WTC11 (cell line): Measurements from ENCODE around the gene NLRP4. TPM values are rescaled to one million over a fixed set of nuclear protein-coding genes. Genes with fewer than 3 reads are reported as not detected.

Experiments
- ATAC-seq: fragments of 200-7000 bp; cut with Tn5 transposase; 2 replicates; pipeline ENCODE4 v1.10.0; 2021; ENCODE audit warnings: mild to moderate bottlenecking, moderate library complexity
- CTCF ChIA-PET: fragments of 300-600 bp; sonication (Branson Sonifier 250); formaldehyde crosslinking; loops from one replicate; lab custom pipeline; 2021; ENCODE audit warnings: antibody characterized with exemption; lab: Charles Lee
- POLR2A ChIA-PET: fragments of 350-600 bp; sonication (Branson Sonifier 250); formaldehyde crosslinking; loops from one replicate; lab custom pipeline; 2021; ENCODE audit warnings: antibody characterized with exemption; lab: Charles Lee
- DNase-seq: peaks from one replicate; pipeline ENCODE4 v3.0.0; 2021; ENCODE audit warnings: low spot score
- H3K27ac Mint-ChIP-seq: 2 replicates; pipeline ENCODE4 v1.8.0; 2021; ENCODE audit warnings: mixed read lengths
- H3K27me3 Mint-ChIP-seq: 2 replicates; pipeline ENCODE4 v1.8.0; 2021; ENCODE audit warnings: low read depth, mild to moderate bottlenecking, moderate library complexity, mixed read lengths
- H3K36me3 Mint-ChIP-seq: 2 replicates; pipeline ENCODE4 v1.8.0; 2021; ENCODE audit warnings: mixed read lengths
- H3K4me1 Mint-ChIP-seq: 2 replicates; pipeline ENCODE4 v1.8.0; 2022; ENCODE audit warnings: mixed read lengths
- H3K4me3 Mint-ChIP-seq: 2 replicates; pipeline ENCODE4 v1.8.0; 2021; ENCODE audit warnings: mild to moderate bottlenecking, moderate library complexity, mixed read lengths
- H3K9me3 Mint-ChIP-seq: 2 replicates; pipeline ENCODE4 v1.8.0; 2021; ENCODE audit warnings: mixed read lengths
- CBFB ChIP-seq: sonication (generic); formaldehyde crosslinking; IDR thresholded peaks from 2 replicates; pipeline ENCODE4 v1.8.1; 2022; ENCODE audit warnings: mild to moderate bottlenecking, low read depth, missing genetic modification reagents
- GTF2I ChIP-seq: fragments of 250-450 bp; sonication (Bioruptor Pico); conservative IDR thresholded peaks from 2 replicates; pipeline ENCODE4 v1.4.0; 2021; ENCODE audit warnings: mild to moderate bottlenecking
- MXD4 ChIP-seq: fragments of 250-450 bp; sonication (Bioruptor Pico); IDR thresholded peaks from 2 replicates; pipeline ENCODE4 v1.8.0; 2021; ENCODE audit warnings: mild to moderate bottlenecking, moderate library complexity, borderline replicate concordance
- RELA ChIP-seq: sonication (generic); formaldehyde crosslinking; IDR thresholded peaks from 2 replicates; pipeline ENCODE4 v1.8.1; 2022; ENCODE audit warnings: missing genetic modification reagents, mild to moderate bottlenecking, borderline replicate concordance
- SMAD3 ChIP-seq: sonication (generic); formaldehyde crosslinking; IDR thresholded peaks from 2 replicates; pipeline ENCODE4 v1.8.0; 2022; ENCODE audit warnings: missing genetic modification reagents, mild to moderate bottlenecking, borderline replicate concordance
- SMAD4 ChIP-seq: sonication (generic); formaldehyde crosslinking; IDR thresholded peaks from 2 replicates; pipeline ENCODE4 v1.8.0; 2022; ENCODE audit warnings: mild to moderate bottlenecking, missing genetic modification reagents
- total RNA-seq: library from RNA; stranded (reverse); gene quantifications from 3 replicates; pipeline ENCODE4 v1.2.3, GENCODE V29; 2021
- TF ChIP-seq, protein P1 (sequence below): fragments of 250-450 bp; sonication (Bioruptor Pico); IDR thresholded peaks from 2 replicates; pipeline ENCODE4 v1.9.0; 2021; ENCODE audit warnings: mild to moderate bottlenecking, borderline replicate concordance
- TF ChIP-seq, protein P2 (sequence below): sonication (generic); formaldehyde crosslinking; conservative IDR thresholded peaks from 2 replicates; pipeline ENCODE4 v1.8.1; 2023; ENCODE audit warnings: mild to moderate bottlenecking, low read depth, missing genetic modification reagents, moderate library complexity
- TF ChIP-seq, protein P3 (sequence below): sonication (generic); formaldehyde crosslinking; IDR thresholded peaks from 2 replicates; pipeline ENCODE4 v1.8.1; 2022; ENCODE audit warnings: low read depth, missing genetic modification reagents, borderline replicate concordance
- TF ChIP-seq, protein P4 (sequence below): sonication (generic); formaldehyde crosslinking; IDR thresholded peaks from 2 replicates; pipeline ENCODE4 v1.8.0; 2022; ENCODE audit warnings: mild to moderate bottlenecking, missing genetic modification reagents
- TF ChIP-seq, protein P5 (sequence below): sonication (generic); formaldehyde crosslinking; IDR thresholded peaks from 2 replicates; pipeline ENCODE4 v1.8.0; 2023; ENCODE audit warnings: missing genetic modification reagents
- TF ChIP-seq, protein P6 (sequence below): sonication (generic); formaldehyde crosslinking; IDR thresholded peaks from 2 replicates; pipeline ENCODE4 v1.8.1; 2023; ENCODE audit warnings: mild to moderate bottlenecking, missing genetic modification reagents, moderate library complexity

NLRP4 gene
- total RNA-seq, 1 experiment from 2014 or later, result not detected

DNA sequence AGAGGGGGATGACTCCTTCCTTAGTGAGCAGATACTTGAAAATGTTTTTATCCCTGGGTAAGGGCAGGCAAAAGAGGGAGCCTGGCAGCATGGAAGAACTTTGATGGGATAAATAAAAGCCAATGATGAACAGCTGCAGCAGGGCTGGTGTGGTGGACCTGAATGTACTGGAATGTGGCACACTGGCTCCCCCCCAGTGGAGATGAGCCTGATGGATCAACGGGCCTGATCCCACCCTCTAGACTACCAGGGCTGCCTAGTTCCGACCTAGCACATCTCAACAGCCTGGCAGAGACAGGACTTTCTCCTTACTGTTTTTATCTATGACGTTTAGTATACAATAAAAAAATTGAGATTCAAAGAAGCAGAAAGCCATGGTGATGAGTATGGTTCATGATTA is 25.0 kb upstream of the NLRP4 start:
- Mint-ChIP-seq H3K27ac (no peak overlapping the region), H3K4me3 (no peak overlapping the region), H3K27me3 (peaks cover 31% of the 10 kb centered on the region), H3K36me3 (peaks cover 78% of the 10 kb centered on the region), H3K9me3 (peaks cover 94% of the 10 kb centered on the region), H3K4me1 (no peaks in the 10 kb centered on the region)
- DNase-seq (no peak), ATAC-seq (no peak)
- POLR2A ChIA-PET, result no interaction called here
- TF ChIP-seq, protein P1, sequence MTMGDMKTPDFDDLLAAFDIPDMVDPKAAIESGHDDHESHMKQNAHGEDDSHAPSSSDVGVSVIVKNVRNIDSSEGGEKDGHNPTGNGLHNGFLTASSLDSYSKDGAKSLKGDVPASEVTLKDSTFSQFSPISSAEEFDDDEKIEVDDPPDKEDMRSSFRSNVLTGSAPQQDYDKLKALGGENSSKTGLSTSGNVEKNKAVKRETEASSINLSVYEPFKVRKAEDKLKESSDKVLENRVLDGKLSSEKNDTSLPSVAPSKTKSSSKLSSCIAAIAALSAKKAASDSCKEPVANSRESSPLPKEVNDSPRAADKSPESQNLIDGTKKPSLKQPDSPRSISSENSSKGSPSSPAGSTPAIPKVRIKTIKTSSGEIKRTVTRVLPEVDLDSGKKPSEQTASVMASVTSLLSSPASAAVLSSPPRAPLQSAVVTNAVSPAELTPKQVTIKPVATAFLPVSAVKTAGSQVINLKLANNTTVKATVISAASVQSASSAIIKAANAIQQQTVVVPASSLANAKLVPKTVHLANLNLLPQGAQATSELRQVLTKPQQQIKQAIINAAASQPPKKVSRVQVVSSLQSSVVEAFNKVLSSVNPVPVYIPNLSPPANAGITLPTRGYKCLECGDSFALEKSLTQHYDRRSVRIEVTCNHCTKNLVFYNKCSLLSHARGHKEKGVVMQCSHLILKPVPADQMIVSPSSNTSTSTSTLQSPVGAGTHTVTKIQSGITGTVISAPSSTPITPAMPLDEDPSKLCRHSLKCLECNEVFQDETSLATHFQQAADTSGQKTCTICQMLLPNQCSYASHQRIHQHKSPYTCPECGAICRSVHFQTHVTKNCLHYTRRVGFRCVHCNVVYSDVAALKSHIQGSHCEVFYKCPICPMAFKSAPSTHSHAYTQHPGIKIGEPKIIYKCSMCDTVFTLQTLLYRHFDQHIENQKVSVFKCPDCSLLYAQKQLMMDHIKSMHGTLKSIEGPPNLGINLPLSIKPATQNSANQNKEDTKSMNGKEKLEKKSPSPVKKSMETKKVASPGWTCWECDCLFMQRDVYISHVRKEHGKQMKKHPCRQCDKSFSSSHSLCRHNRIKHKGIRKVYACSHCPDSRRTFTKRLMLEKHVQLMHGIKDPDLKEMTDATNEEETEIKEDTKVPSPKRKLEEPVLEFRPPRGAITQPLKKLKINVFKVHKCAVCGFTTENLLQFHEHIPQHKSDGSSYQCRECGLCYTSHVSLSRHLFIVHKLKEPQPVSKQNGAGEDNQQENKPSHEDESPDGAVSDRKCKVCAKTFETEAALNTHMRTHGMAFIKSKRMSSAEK (CRISPR knock-in tag), result no peak
- no peak for TF ChIP-seq SMAD3 (CRISPR knock-in tag)
- CTCF ChIA-PET, result no interaction called here

DNA sequence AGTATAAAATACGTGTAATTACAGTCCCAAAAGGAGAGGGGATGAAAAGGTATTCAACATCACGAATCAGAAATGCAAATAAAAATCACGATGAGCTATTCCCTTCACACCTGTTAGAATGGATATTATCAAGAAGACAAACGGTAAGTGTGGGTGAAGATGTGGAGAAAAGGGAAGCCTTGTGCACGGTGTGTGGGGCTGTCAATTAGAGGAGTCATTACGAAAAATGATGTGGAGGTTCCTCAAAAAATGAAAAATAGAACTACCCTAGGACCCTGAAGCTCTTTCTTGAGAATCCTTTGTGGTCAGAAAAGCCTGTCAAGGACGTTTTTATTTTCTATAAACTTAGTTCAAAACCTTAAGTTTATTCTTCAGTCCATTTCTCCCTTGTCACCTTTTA is 23.9 kb upstream of the NLRP4 start:
- no peak for ATAC-seq
- ChIA-PET POLR2A (no interaction called here), CTCF (no interaction called here)
- TF ChIP-seq, protein P2, sequence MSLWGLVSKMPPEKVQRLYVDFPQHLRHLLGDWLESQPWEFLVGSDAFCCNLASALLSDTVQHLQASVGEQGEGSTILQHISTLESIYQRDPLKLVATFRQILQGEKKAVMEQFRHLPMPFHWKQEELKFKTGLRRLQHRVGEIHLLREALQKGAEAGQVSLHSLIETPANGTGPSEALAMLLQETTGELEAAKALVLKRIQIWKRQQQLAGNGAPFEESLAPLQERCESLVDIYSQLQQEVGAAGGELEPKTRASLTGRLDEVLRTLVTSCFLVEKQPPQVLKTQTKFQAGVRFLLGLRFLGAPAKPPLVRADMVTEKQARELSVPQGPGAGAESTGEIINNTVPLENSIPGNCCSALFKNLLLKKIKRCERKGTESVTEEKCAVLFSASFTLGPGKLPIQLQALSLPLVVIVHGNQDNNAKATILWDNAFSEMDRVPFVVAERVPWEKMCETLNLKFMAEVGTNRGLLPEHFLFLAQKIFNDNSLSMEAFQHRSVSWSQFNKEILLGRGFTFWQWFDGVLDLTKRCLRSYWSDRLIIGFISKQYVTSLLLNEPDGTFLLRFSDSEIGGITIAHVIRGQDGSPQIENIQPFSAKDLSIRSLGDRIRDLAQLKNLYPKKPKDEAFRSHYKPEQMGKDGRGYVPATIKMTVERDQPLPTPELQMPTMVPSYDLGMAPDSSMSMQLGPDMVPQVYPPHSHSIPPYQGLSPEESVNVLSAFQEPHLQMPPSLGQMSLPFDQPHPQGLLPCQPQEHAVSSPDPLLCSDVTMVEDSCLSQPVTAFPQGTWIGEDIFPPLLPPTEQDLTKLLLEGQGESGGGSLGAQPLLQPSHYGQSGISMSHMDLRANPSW (CRISPR knock-in tag), result no peak
- no peak for TF ChIP-seq GTF2I (CRISPR knock-in tag)
- TF ChIP-seq, protein P3, sequence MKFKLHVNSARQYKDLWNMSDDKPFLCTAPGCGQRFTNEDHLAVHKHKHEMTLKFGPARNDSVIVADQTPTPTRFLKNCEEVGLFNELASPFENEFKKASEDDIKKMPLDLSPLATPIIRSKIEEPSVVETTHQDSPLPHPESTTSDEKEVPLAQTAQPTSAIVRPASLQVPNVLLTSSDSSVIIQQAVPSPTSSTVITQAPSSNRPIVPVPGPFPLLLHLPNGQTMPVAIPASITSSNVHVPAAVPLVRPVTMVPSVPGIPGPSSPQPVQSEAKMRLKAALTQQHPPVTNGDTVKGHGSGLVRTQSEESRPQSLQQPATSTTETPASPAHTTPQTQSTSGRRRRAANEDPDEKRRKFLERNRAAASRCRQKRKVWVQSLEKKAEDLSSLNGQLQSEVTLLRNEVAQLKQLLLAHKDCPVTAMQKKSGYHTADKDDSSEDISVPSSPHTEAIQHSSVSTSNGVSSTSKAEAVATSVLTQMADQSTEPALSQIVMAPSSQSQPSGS (CRISPR knock-in tag), result no peak
- TF ChIP-seq, protein P4, sequence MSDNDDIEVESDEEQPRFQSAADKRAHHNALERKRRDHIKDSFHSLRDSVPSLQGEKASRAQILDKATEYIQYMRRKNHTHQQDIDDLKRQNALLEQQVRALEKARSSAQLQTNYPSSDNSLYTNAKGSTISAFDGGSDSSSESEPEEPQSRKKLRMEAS (CRISPR knock-in tag), result no peak
- TF ChIP-seq MXD4 (CRISPR knock-in tag), result no peak
- TF ChIP-seq, protein P5, sequence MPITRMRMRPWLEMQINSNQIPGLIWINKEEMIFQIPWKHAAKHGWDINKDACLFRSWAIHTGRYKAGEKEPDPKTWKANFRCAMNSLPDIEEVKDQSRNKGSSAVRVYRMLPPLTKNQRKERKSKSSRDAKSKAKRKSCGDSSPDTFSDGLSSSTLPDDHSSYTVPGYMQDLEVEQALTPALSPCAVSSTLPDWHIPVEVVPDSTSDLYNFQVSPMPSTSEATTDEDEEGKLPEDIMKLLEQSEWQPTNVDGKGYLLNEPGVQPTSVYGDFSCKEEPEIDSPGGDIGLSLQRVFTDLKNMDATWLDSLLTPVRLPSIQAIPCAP (CRISPR knock-in tag), result no peak
- TF ChIP-seq RELA (CRISPR knock-in tag), result no peak
- no peak for TF ChIP-seq SMAD4 (CRISPR knock-in tag)
- TF ChIP-seq, protein P6, sequence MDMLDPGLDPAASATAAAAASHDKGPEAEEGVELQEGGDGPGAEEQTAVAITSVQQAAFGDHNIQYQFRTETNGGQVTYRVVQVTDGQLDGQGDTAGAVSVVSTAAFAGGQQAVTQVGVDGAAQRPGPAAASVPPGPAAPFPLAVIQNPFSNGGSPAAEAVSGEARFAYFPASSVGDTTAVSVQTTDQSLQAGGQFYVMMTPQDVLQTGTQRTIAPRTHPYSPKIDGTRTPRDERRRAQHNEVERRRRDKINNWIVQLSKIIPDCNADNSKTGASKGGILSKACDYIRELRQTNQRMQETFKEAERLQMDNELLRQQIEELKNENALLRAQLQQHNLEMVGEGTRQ (CRISPR knock-in tag), result no peak
- no peak for TF ChIP-seq CBFB (CRISPR knock-in tag)
- Mint-ChIP-seq H3K36me3 (peaks cover 77% of the 10 kb centered on the region), H3K4me1 (no peaks in the 10 kb centered on the region), H3K27ac (no peak overlapping the region), H3K4me3 (no peak overlapping the region), H3K27me3 (peaks cover 24% of the 10 kb centered on the region), H3K9me3 (peaks cover 94% of the 10 kb centered on the region)
- no peak for DNase-seq
